ENCODE measurements around the gene ORC5. TPM values are rescaled to one million over a fixed set of nuclear protein-coding genes. Genes with fewer than 3 reads are reported as not detected.
A peak's percentile ranks its signal among the peaks of the same experiment; 100 is the strongest.

The ORC5 gene
- total and polyA plus RNA-seq, 4 donors = 6.5 to 53.6 (median 13.9) TPM

- Histone ChIP-seq H3K27ac (ENCODE audit: low read depth in 1 of 2, low read length in 1 of 2) (no peak overlapping the region), H3K4me3 (no peak overlapping the region), H3K9me3 (ENCODE audit: control insufficient read depth in 4 of 4, insufficient read depth in 3 of 4, low read length in 3 of 4) (no peaks in the 10 kb centered on the region), H3K9ac (ENCODE audit: insufficient read depth in 1 of 2, low read length in 2 of 2) (no peak overlapping the region), H3K4me1 (ENCODE audit: control insufficient read depth in 5 of 5, insufficient read depth in 5 of 5, low read length in 5 of 5) (peaks cover 0 to 8% (median 0%) of the 10 kb centered on the region in 5 donors), H3K27me3 (ENCODE audit: control insufficient read depth in 3 of 3, insufficient read depth in 3 of 3, low read length in 2 of 3) (no peaks in the 10 kb centered on the region), H3K36me3 (ENCODE audit: control insufficient read depth in 4 of 4, insufficient read depth in 4 of 4, low read length in 4 of 4) (peaks cover 0 to 5% (median 1%) of the 10 kb centered on the region in 4 donors)
- TF ChIP-seq CTCF (IDR thresholded peaks at IDR 0.05; ENCODE audit: control extremely low read depth, extremely low read depth) = no peak
- DNase-seq (no peak), ATAC-seq (ENCODE audit: insufficient read depth, low FRiP score) (no peak)
- WGBS, 2 donors = 70 to 85% methylated on average over 4 of the region's 4 CpGs
Measured at GRCh38 chr7:104153287-104153686, 54.5 kb downstream of the ORC5 start.

GRCh38 chr7:104152468-104152867 lies 55.3 kb downstream of the ORC5 start:
- Histone ChIP-seq H3K27ac (ENCODE audit: low read depth in 1 of 2, low read length in 1 of 2) (no peak overlapping the region), H3K9me3 (ENCODE audit: control insufficient read depth in 4 of 4, insufficient read depth in 3 of 4, low read length in 3 of 4) (no peaks in the 10 kb centered on the region), H3K9ac (ENCODE audit: insufficient read depth in 1 of 2, low read length in 2 of 2) (no peak overlapping the region), H3K4me1 (ENCODE audit: control insufficient read depth in 5 of 5, insufficient read depth in 5 of 5, low read length in 5 of 5) (peaks cover 0 to 8% (median 0%) of the 10 kb centered on the region in 5 donors), H3K4me3 (no peak overlapping the region), H3K27me3 (ENCODE audit: control insufficient read depth in 3 of 3, insufficient read depth in 3 of 3, low read length in 2 of 3) (no peaks in the 10 kb centered on the region), H3K36me3 (ENCODE audit: control insufficient read depth in 4 of 4, insufficient read depth in 4 of 4, low read length in 4 of 4) (peaks cover 0 to 5% (median 1%) of the 10 kb centered on the region in 4 donors)
- WGBS, 2 donors = 81 to 88% methylated on average over 1 of the region's 1 CpG
- TF ChIP-seq CTCF (IDR thresholded peaks at IDR 0.05; ENCODE audit: control extremely low read depth, extremely low read depth) = no peak
- DNase-seq (no peak), ATAC-seq (ENCODE audit: insufficient read depth, low FRiP score) (no peak)

GRCh38 chr7:104150470-104150869 lies 57.3 kb downstream of the ORC5 start:
- H3K27ac ChIP-seq (ENCODE audit: low read depth in 1 of 2, low read length in 1 of 2) = no peak overlapping the region
- H3K27me3 ChIP-seq (ENCODE audit: control insufficient read depth in 3 of 3, insufficient read depth in 3 of 3, low read length in 2 of 3) = no peaks in the 10 kb centered on the region
- no peaks in the 10 kb centered on the region for H3K9me3 ChIP-seq (ENCODE audit: control insufficient read depth in 4 of 4, insufficient read depth in 3 of 4, low read length in 3 of 4)
- H3K36me3 ChIP-seq (ENCODE audit: control insufficient read depth in 4 of 4, insufficient read depth in 4 of 4, low read length in 4 of 4) = peaks cover 0 to 5% (median 1%) of the 10 kb centered on the region in 4 donors
- peak in 1 of 3 donors; percentile 5 for DNase-seq
- H3K4me1 ChIP-seq (ENCODE audit: control insufficient read depth in 5 of 5, insufficient read depth in 5 of 5, low read length in 5 of 5) = peaks cover 0 to 8% (median 0%) of the 10 kb centered on the region in 5 donors
- H3K9ac ChIP-seq (ENCODE audit: insufficient read depth in 1 of 2, low read length in 2 of 2) = no peak overlapping the region
- no peak for TF ChIP-seq CTCF (IDR thresholded peaks at IDR 0.05; ENCODE audit: control extremely low read depth, extremely low read depth)
- no peak for ATAC-seq (ENCODE audit: insufficient read depth, low FRiP score)
- H3K4me3 ChIP-seq = no peak overlapping the region
- WGBS, 2 donors = 79 to 84% methylated on average over 1 of the region's 1 CpG

- Histone ChIP-seq H3K27ac (ENCODE audit: low read depth in 1 of 2, low read length in 1 of 2) (no peak overlapping the region), H3K9ac (ENCODE audit: insufficient read depth in 1 of 2, low read length in 2 of 2) (peak overlapping the region in 1 of 2 donors; percentile 13), H3K4me1 (ENCODE audit: control insufficient read depth in 5 of 5, insufficient read depth in 5 of 5, low read length in 5 of 5) (peaks cover 0 to 8% (median 0%) of the 10 kb centered on the region in 5 donors), H3K9me3 (ENCODE audit: control insufficient read depth in 4 of 4, insufficient read depth in 3 of 4, low read length in 3 of 4) (no peaks in the 10 kb centered on the region), H3K4me3 (no peak overlapping the region), H3K27me3 (ENCODE audit: control insufficient read depth in 3 of 3, insufficient read depth in 3 of 3, low read length in 2 of 3) (no peaks in the 10 kb centered on the region), H3K36me3 (ENCODE audit: control insufficient read depth in 4 of 4, insufficient read depth in 4 of 4, low read length in 4 of 4) (peaks cover 0 to 5% (median 2%) of the 10 kb centered on the region in 4 donors)
- DNase-seq (peak in 2 of 3 donors; percentile 27 to 34), ATAC-seq (ENCODE audit: insufficient read depth, low FRiP score) (no peak)
- TF ChIP-seq CTCF (IDR thresholded peaks at IDR 0.05; ENCODE audit: control extremely low read depth, extremely low read depth) = no peak
- 78 to 89% methylated on average over 2 of the region's 2 CpGs for WGBS, 2 donors
Measured at GRCh38 chr7:104149822-104150221, 58.0 kb downstream of the ORC5 start.

Data from lung (tissue), 12 donors.